Urinary bladder (tissue), 4 donors: Measurements from ENCODE around the gene RRAGD. TPM values are rescaled to one million over a fixed set of nuclear protein-coding genes. Genes with fewer than 3 reads are reported as not detected.

Experiments used
- DNase-seq: peaks from one replicate; pipeline ENCODE4 v3.0.0-alpha.2; 2015; ENCODE audit errors: extremely low spot score
- H3K27ac ChIP-seq: one replicate; pipeline ENCODE4 v1.5.1; 2013; ENCODE audit warnings: low read depth, mild to moderate bottlenecking, moderate library complexity
- H3K36me3 ChIP-seq: one replicate; pipeline ENCODE4 v1.6.1; 2013; ENCODE audit warnings: mild to moderate bottlenecking, moderate library complexity; ENCODE audit not compliant: insufficient read depth
- H3K4me1 ChIP-seq: one replicate; pipeline ENCODE4 v1.6.1; 2013; ENCODE audit warnings: mild to moderate bottlenecking, moderate library complexity; ENCODE audit not compliant: insufficient read depth
- H3K4me3 ChIP-seq: one replicate; pipeline ENCODE4 v1.5.1; 2013; ENCODE audit warnings: low read depth, low read length
- WGBS: extraction: QIAGEN DNeasy Blood & Tissue Kit; methylation state at CpG from one replicate; pipeline ENCODE4 v1.1.7; 2013; 5-methylcytosine and 5-hydroxymethylcytosine counted together
- polyA plus RNA-seq: library from polyadenylated mRNA; stranded (reverse); fragments of 200-250 nt; gene quantifications from one replicate; pipeline ENCODE4 v1.2.3, GENCODE V29; 2013
- total RNA-seq: library from RNA; depleted of rRNA; stranded (reverse); fragments of >200 nt; gene quantifications from one replicate; pipeline ENCODE4 v1.2.3, GENCODE V29; 2014
- donor health status: healthy with polysubstance abuse.
- donor health status: healthy.

Gene RRAGD
- total and polyA plus RNA-seq, 2 donors: 8.4 to 11.4 TPM

DNA sequence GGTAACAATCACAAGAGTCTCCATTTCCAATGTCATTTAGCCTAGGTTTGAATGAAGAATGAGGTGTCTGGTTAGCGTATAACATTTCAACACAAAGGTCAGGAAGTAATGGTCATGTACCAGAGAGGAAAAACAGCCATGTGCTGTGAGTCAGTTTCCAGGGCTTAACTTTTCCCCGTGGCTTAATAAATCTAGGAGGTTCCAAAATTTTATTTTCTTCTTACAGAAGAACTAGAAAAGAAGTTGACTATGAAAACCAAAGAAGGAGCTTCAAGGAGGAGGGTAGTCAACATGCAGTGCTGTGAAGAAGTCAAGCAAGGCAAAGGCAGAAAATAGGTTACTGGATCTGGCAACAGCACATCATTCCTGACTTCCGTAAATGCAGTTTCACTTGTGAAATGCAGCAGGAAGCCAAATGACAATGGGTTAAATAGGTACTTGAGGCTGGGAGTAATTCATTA lies 88.5 kb downstream of the RRAGD start:
- Histone ChIP-seq H3K4me1 (no peaks in the 10 kb centered on the region), H3K27ac (no peak overlapping the region), H3K4me3 (no peak overlapping the region), H3K36me3 (no peaks in the 10 kb centered on the region)
- DNase-seq: no peak
- WGBS: 61% methylated on average over 3 of the region's 3 CpGs

DNA sequence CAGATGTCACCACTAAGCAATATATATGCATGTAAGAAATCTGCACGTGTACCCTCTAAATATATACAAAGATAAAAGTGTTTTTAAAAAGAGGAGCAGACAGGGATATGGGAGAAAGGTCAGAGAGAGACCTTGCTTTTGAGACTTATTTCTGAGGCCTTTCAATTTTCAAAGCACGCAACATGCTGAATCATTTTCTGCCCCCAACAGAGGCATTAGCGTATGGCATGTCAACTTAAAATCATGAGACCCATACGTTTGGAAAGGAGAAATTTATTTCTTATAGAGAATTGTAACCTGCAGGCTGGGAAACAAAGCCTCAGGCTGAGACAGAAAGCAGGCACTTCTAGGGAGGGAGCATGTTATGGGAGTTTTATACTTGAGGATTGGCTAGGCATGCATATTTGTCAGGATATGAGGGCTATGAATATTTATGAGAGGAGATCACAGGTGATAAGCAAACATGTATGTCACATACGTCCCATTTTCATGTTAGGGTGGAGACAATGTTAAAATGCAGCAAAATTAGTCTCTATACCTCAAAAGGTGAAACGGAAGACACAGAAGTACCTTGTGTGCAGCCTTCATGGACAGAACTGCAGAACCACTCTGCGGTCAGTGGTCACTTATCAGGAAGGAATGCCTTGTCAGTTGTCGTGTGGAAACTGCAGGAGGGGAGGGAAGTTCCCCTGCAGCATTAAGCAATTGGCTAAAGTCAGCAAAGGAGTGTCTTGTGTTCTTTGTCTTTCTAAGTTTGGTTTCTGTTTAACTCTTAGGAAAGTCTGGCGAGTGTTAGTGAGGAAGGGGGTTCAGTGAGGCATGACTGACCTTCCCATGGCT lies 90.7 kb downstream of the RRAGD start:
- Histone ChIP-seq H3K4me1 (no peaks in the 10 kb centered on the region), H3K27ac (no peak overlapping the region), H3K36me3 (no peaks in the 10 kb centered on the region), H3K4me3 (no peak overlapping the region)
- 81% methylated on average over 9 of the region's 9 CpGs for WGBS
- DNase-seq: no peak

- 96% methylated on average over 6 of the region's 6 CpGs for WGBS
- no peak overlapping the region for H3K27ac ChIP-seq
- H3K4me3 ChIP-seq: no peak overlapping the region
- H3K4me1 ChIP-seq: no peaks in the 10 kb centered on the region
- H3K36me3 ChIP-seq: no peaks in the 10 kb centered on the region
- no peak for DNase-seq
Observed at GRCh38 chr6:89320012-89320559, 92.0 kb downstream of the RRAGD start.

DNA sequence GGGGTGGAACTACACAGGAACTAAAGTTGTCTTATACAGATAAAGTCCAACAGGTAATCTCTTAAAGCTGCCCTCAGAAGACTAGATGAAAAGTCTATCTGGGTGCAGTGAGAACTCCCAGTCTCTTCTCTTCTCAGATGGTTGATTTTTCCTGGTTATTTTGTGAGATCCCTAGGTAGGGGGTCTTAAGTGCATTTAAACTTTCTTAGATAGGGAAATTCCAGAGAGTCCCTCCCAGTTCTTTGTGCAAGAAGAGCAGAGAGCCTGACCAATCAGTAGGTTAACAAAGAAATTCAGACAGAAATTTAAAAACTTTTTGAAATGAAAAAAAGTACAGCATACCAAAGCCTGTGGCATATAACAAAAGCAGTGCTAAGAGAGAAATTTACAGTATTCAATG lies 95.0 kb downstream of the RRAGD start:
- DNase-seq: no peak

DNA sequence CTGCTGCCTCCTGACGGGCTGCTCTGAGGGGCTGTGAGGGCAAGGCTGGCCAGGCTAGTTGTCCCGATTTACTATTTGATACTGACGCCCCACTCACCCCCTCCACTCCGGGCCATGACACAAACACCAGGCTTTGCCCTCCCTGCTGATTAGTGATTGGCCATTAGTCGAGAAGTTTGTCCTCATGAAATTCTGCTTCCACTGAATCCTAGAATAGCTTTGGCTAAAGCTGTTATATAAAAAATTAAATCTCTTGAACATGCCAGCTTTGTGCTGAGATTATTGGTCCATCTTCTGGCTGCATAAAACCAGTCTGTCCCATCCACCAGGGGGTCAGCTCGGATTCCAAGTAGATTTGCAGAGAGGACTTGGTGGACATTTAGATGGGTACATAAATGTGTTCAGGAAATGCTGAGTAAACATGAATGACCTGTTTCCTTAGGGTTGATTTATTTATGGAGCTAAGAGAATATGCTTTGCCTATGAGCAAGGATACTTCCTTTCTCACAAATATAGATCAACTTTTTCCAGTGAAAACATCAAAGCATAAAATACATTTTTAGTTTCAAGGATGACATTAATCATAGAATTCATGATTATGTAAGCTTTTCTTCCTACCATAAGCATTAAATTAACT lies 96.7 kb downstream of the RRAGD start, which contains the start of gene GABRR2:
GABRR2 (minus strand) TSS at position 51 of the 637 bp plus-strand sequence. CDS start 134 bp downstream, outside the sequence.
- 89% methylated on average over 6 of the region's 6 CpGs for WGBS
- Histone ChIP-seq H3K4me3 (no peak within 1 kb of the TSS), H3K27ac (no peak within 1 kb of the TSS)

More for the DNA sequence above, 95.0 kb downstream of the RRAGD start:
- H3K4me3 ChIP-seq: no peak overlapping the region
- no peaks in the 10 kb centered on the region for H3K4me1 ChIP-seq
- H3K27ac ChIP-seq: no peak overlapping the region
- no peaks in the 10 kb centered on the region for H3K36me3 ChIP-seq

GRCh38 chr6:89314692-89315091 lies 97.4 kb downstream of the RRAGD start:
- H3K36me3 ChIP-seq: no peaks in the 10 kb centered on the region
- H3K4me1 ChIP-seq: no peaks in the 10 kb centered on the region
- no peak overlapping the region for H3K27ac ChIP-seq
- H3K4me3 ChIP-seq: no peak overlapping the region
- WGBS: 88% methylated on average over 7 of the region's 7 CpGs
- no peak for DNase-seq

More for the DNA sequence above, 96.7 kb downstream of the RRAGD start, which contains the start of gene GABRR2:
- no peak for DNase-seq
- H3K36me3 ChIP-seq: no peaks in the 10 kb centered on the region
- no peaks in the 10 kb centered on the region for H3K4me1 ChIP-seq

Other genes starting within 250 kb of the RRAGD start
- gene GABRR1, start 194.9 kb downstream of the RRAGD start, total RNA-seq: not detected
- gene GABRR1, start 194.9 kb downstream of the RRAGD start, polyA plus RNA-seq: 0.11 TPM
- 1.1 TPM for gene GABRR2, start 97.0 kb downstream of the RRAGD start, total RNA-seq
- 0.66 TPM for gene GABRR2, start 97.0 kb downstream of the RRAGD start, polyA plus RNA-seq
- gene UBE2J1, start 59.6 kb downstream of the RRAGD start, total RNA-seq: 58.7 TPM
- 26.4 TPM for gene UBE2J1, start 59.6 kb downstream of the RRAGD start, polyA plus RNA-seq
- 29.2 TPM for gene ANKRD6, start 20.9 kb upstream of the RRAGD start, total RNA-seq
- 7.5 TPM for gene ANKRD6, start 20.9 kb upstream of the RRAGD start, polyA plus RNA-seq
- gene LYRM2, start 226.5 kb upstream of the RRAGD start, total RNA-seq: 20.8 TPM
- 30.7 TPM for gene LYRM2, start 226.5 kb upstream of the RRAGD start, polyA plus RNA-seq